Heart left ventricle (tissue), 13 donors: ENCODE results near the gene PARP8.

Experiments used
- POLR2A ChIP-seq, 2 donors: fragments of 450-650 bp; IDR thresholded peaks; one replicate each; pipeline ENCODE4 v1.6.1; 2017; ENCODE audit warnings: antibody characterized with exemption in 2 of 2, mild to moderate bottlenecking in 2 of 2, moderate library complexity in 2 of 2
- TF ChIP-seq, protein P1 (sequence below), 12 donors: fragments of 200-600 bp; sonication (generic) in 4 of 12; IDR thresholded peaks; one replicate each; pipeline versions ENCODE4 v1.5.0 to v1.8.0; 2018 to 2022; ENCODE audit warnings: antibody characterized with exemption in 12 of 12, mild to moderate bottlenecking in 5 of 12
- donor health status: ischemic (EF 13 %, LVEDD 7.1; RV severe dilation, severe dysfunction).
- donor health status: DM: no; HTN: yes; CAD: no.
- donor health status: DM: no; HTN: no; CAD: no.
- donor health status: ischemic (EF 25% LVEDD 6.9; RV normal size, moderate dysfunction).
- donor health status: ischemic (EF 25% LVEDD 5.7; RV mildly dilated, moderate dysfunction).
- donor health status: ischemic (EF 35%, LVEDD 5.7; RV mildly dilated, moderate dysfunction).
- donor health status: nonischemic (EF 11% LVEDD 7.7; RV severe dilation, severe dysfunction).
- donor health status: DM: yes; HTN: yes; CAD: no.
- donor health status: PGD.
- donor health status: ischemic (EF 29% LVEDD 5.4; RV normal size, mild dysfunction).
- donor health status: nonischemic (EF 23%, LVEDD 6.1; RV moderate dilation, normal function).

DNA sequence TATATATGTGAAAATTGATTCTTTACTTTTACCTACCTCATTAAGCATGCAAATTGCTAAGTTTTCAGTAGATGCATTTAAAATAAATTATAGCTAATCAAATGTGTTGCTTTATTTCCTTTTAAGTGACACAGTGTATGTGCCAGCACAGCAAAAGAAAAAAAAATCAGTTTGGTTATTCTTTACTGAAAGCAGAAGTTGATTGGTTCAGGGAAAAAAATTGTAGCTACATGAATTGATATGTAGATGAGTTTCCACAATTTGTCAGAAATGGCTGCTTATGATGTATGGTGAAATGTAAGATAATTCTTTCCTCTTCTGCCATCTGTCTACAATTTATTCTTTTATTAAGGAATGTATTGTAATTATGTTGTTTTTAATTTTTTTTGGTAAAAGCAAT is 57.8 kb downstream of the PARP8 start:
- TF ChIP-seq, protein P1, sequence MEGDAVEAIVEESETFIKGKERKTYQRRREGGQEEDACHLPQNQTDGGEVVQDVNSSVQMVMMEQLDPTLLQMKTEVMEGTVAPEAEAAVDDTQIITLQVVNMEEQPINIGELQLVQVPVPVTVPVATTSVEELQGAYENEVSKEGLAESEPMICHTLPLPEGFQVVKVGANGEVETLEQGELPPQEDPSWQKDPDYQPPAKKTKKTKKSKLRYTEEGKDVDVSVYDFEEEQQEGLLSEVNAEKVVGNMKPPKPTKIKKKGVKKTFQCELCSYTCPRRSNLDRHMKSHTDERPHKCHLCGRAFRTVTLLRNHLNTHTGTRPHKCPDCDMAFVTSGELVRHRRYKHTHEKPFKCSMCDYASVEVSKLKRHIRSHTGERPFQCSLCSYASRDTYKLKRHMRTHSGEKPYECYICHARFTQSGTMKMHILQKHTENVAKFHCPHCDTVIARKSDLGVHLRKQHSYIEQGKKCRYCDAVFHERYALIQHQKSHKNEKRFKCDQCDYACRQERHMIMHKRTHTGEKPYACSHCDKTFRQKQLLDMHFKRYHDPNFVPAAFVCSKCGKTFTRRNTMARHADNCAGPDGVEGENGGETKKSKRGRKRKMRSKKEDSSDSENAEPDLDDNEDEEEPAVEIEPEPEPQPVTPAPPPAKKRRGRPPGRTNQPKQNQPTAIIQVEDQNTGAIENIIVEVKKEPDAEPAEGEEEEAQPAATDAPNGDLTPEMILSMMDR (IDR thresholded peaks at IDR 0.05) = no peak
- no peak for TF ChIP-seq POLR2A (IDR thresholded peaks at IDR 0.05)
